Stimulated activated CD4-positive, alpha-beta T cell treated with anti-CD3 and anti-CD28 coated beads, Interleukin-4, amount 100 ng/mL, for 1 hour (primary cell): ENCODE measurements around the gene PIWIL4.

Experiments used
- DNase-seq: peaks from one replicate; pipeline ENCODE4 v3.0.0-alpha.2; 2020

PIWIL4 gene

DNA sequence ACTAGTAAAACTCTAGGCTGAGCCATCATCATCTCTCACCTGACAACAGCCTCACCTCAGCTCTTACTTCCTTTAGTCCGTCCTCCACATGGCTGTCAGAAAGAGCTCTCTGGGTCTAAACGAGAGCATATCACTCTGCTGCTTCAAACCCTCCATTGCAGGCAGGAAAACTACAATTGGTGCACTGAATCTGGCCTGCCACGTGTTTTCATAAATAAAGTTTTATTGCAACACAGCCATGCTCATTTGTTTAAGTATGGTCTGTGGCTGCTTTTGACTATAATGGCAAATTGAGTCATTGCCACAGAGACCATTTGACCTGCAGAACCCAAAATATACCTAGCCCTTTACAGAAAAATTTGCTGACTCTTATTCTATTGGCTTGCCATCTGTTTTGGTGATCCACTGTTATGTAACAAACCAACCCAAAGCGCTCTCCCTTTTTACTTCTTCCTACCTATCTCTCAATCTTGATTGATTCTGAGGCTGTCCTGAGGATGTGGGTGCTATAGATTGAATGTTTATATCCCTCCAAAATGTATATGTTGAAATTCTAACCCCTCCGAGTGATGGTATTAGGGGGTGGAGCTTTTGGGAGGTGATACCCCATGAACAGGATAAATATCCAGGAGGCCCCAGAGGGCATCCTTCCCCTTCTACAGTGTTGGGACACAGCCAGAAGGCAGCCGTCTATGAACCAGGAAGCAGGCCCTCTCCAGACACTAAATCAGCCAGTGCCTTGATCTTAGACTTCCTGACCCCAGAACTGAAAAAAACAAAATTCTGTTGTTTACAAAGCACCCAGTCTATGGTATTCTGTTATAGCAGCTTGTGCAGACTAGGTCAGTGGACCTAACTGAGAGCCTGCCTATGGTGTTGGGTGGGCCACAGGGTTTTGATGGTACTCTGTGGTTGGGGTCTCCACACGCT, 99.9 kb downstream of the PIWIL4 start:
- no peak for DNase-seq

DNA sequence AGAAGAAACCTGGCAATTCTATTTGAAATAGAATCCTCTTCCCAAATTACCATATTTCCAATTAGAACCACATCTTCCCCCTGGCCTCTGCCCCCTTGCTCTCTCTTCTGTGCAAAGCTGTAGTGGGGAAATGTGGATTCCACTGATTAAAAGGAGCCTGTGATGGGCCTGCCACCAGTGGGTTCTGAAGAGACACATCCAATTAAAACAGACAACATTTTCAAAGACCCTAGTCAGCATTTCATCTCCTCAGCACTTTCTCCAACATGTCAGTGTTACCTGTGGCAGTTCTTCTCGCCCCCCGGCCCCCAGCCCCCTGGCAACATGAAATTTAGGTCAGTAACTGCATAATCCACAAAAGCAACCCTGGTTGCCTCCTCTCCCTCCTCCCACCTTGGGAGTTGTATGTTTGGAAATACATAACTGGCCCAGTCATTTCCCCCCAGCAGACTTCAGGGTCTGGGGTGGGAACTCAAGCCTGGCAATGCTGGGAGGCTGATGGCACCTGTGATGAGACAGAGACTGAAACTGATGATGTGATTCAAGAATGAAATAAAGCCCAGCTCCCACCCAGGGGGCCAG, 101.1 kb downstream of the PIWIL4 start:
- DNase-seq: no peak

DNA sequence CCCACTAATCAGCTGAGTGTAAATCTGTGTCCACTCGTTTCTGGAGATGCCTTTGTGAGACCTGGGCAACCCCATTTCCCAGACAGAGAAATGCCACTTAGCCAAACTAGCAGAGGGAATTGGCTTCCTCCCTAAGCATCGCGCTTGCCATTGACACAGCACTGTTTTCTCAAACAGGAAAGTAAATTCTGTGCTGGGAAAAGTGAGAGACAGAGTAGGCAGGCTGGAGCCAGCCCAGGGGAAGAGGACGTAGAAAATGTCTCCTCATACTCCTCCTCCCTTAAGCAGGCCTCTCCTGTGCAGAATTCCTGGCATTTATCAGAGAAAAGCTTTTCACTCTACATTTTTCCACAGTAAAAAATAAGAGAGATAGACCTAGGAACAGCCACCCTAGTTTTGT, 101.9 kb downstream of the PIWIL4 start:
- no peak for DNase-seq
